Ovary (tissue), 9 donors: ENCODE results near the gene DHRS3. TPM values are rescaled to one million over a fixed set of nuclear protein-coding genes. Genes with fewer than 3 reads are reported as not detected.

Experiments
- DNase-seq, 5 donors: peaks; one replicate each; pipeline ENCODE4 v3.0.0-alpha.2; 2019 to 2020
- H3K27ac ChIP-seq, 2 donors: fragments of 200-600 bp; one replicate each; pipeline versions ENCODE4 v1.5.1 to v1.8.0; 2019 to 2022
- H3K27me3 ChIP-seq: fragments of 200-600 bp; one replicate; pipeline ENCODE4 v1.8.0; 2022
- H3K36me3 ChIP-seq: fragments of 200-600 bp; sonication (generic); one replicate; pipeline ENCODE4 v1.5.1; 2019
- H3K4me1 ChIP-seq: one replicate; pipeline ENCODE4 v1.8.1; 2013; ENCODE audit warnings: mild to moderate bottlenecking, moderate library complexity; ENCODE audit not compliant: insufficient read depth
- H3K4me3 ChIP-seq: fragments of 200-600 bp; sonication (generic); one replicate; pipeline ENCODE4 v1.5.1; 2017
- H3K9me3 ChIP-seq, 2 donors: fragments of 200-600 bp in 1 of 2; sonication (generic) in 1 of 2; one replicate each; pipeline versions ENCODE4 v1.5.1 to v1.8.1; 2013 to 2019; ENCODE audit warnings: mild to moderate bottlenecking in 1 of 2, moderate library complexity in 1 of 2
- CTCF ChIP-seq, 3 donors: fragments of 450-650 bp in 2 of 3; fragments of 200-600 bp in 1 of 3; IDR thresholded peaks; one replicate each; pipeline versions ENCODE4 v1.5.1 to v1.8.0; 2016 to 2022; ENCODE audit warnings: antibody characterized with exemption in 3 of 3, mild to moderate bottlenecking in 1 of 3
- EP300 ChIP-seq: sonication (generic); formaldehyde crosslinking; IDR thresholded peaks from one replicate; pipeline ENCODE4 v1.6.1; 2017; ENCODE audit warnings: antibody characterized with exemption
- POLR2A ChIP-seq: fragments of 450-650 bp; IDR thresholded peaks from one replicate; pipeline ENCODE4 v1.6.1; 2017; ENCODE audit warnings: antibody characterized with exemption, mild to moderate bottlenecking, moderate library complexity
- WGBS, 3 donors: extraction: QIAGEN DNeasy Blood & Tissue Kit in 1 of 3; methylation state at CpG; one replicate each; pipeline versions ENCODE4 v1.1.5 to v1.1.7; 2013 to 2017; 5-methylcytosine and 5-hydroxymethylcytosine counted together
- intact Hi-C, 4 donors: fragments of 100-400 bp; cut with DNase I; formaldehyde crosslinking; loops; one replicate each; pipeline versions ENCODE4 v1.11.0 to v1.15.1; 2022 to 2023
- polyA plus RNA-seq, 2 donors: library from polyadenylated mRNA; stranded (reverse); fragments of 200-250 nt in 1 of 2; fragments of 350-450 nt in 1 of 2; fragmentation: Illumina TruSeq in 1 of 2; extraction: RNeasy Lipid Tissue Mini Kit (QIAGEN cat#74804) in 1 of 2; gene quantifications; one replicate each; pipeline ENCODE4 v1.2.3, GENCODE V29; 2013 to 2014
- total RNA-seq, 7 donors: library from RNA; depleted of rRNA in 2 of 7; stranded (reverse); fragments of >200 nt in 2 of 7; fragmentation: NEBNext Ultra II Directional in 3 of 7; extraction: Animal tissue kit (Norgen Biotek cat#: 25700) in 3 of 7; gene quantifications; one replicate each; pipeline versions ENCODE4 v1.1.0 to v1.2.4, GENCODE V29; 2016 to 2023
- donor health status: DM: no; HTN: no; CAD: no; lungs with moderate emphysema.
- donor health status: DM: no; HTN: no; CAD: no.
- donor health status: Bipolar disorder and iron deficiency.
- donor health status: DM: yes; HTN: yes; CAD: no.
- donor health status: DM: no; HTN: no; CAD: no.
- donor health status: DM: yes; HTN: yes; CAD: no.

DHRS3 gene
- total and polyA plus RNA-seq, 9 donors: 25.8 to 92.3 (median 48.3) TPM

GRCh38 chr1:12552951-12553921, 64.8 kb downstream of the DHRS3 start:
- Histone ChIP-seq H3K27me3 (no peaks in the 10 kb centered on the region), H3K9me3 (no peaks in the 10 kb centered on the region), H3K4me1 (peaks cover 23% of the 10 kb centered on the region), H3K4me3 (no peak overlapping the region), H3K27ac (peak overlapping the region; percentile 14 to 30), H3K36me3 (no peaks in the 10 kb centered on the region)
- TF ChIP-seq POLR2A: no peak
- no peak for TF ChIP-seq CTCF (IDR thresholded peaks at IDR 0.05)
- TF ChIP-seq EP300: no peak
- 71 to 82% (median 78%) methylated on average over 16 of the region's 16 CpGs for WGBS, 3 donors
- peak in 3 of 5 donors; percentile 33 to 45 (median 37) for DNase-seq
- intact Hi-C loops: loop anchor here in 1 of 4 donors (10.0 kb wide), 1 partner anchor 62 kb away; the partner anchor contains the start of gene DHRS3

GRCh38 chr1:12552111-12552888, 65.7 kb downstream of the DHRS3 start:
- DNase-seq: peak in 3 of 5 donors; percentile 41 to 50 (median 43)
- Histone ChIP-seq H3K36me3 (no peaks in the 10 kb centered on the region), H3K4me3 (no peak overlapping the region), H3K27me3 (no peaks in the 10 kb centered on the region), H3K4me1 (peaks cover 26% of the 10 kb centered on the region), H3K27ac (peak overlapping the region; percentile 14 to 30), H3K9me3 (no peaks in the 10 kb centered on the region)
- TF ChIP-seq EP300: no peak
- no peak for TF ChIP-seq CTCF (IDR thresholded peaks at IDR 0.05)
- no peak for TF ChIP-seq POLR2A
- 72 to 90% (median 82%) methylated on average over 27 of the region's 27 CpGs for WGBS, 3 donors
- intact Hi-C loops: loop anchor here in 1 of 4 donors (10.0 kb wide), 1 partner anchor 63 kb away; the partner anchor contains the start of gene DHRS3

GRCh38 chr1:12551584-12551983, 66.4 kb downstream of the DHRS3 start:
- Histone ChIP-seq H3K27ac (no peak overlapping the region), H3K36me3 (no peaks in the 10 kb centered on the region), H3K27me3 (no peaks in the 10 kb centered on the region), H3K4me1 (peaks cover 26% of the 10 kb centered on the region), H3K9me3 (no peaks in the 10 kb centered on the region), H3K4me3 (no peak overlapping the region)
- TF ChIP-seq EP300: no peak
- TF ChIP-seq CTCF (IDR thresholded peaks at IDR 0.05): no peak
- no peak for TF ChIP-seq POLR2A
- intact Hi-C loops: loop anchor here in 1 of 4 donors (10.0 kb wide), 1 partner anchor 63 kb away; the partner anchor contains the start of gene DHRS3
- no peak for DNase-seq
